HG03060 (cell line): ENCODE measurements around the gene FRMPD2.
A peak's percentile ranks its signal among the peaks of the same experiment; 100 is the strongest.
"Not testable (repeated sequence)": the region's sequence is repeated elsewhere in the genome, so short reads cannot be mapped to it uniquely, and the experiment has no call there.

Experiments used
- ATAC-seq: cut with Tn5 transposase; IDR thresholded peaks from one replicate; pipeline ENCODE4 v1.9.1; 2021; ENCODE audit warnings: low read depth, moderate number of reproducible peaks; ENCODE audit not compliant: unreplicated experiment

Gene FRMPD2

GRCh38 chr10:48235501-48235900, 39.0 kb downstream of the FRMPD2 start:
- no peak for ATAC-seq

GRCh38 chr10:48234787-48235186, 39.7 kb downstream of the FRMPD2 start:
- ATAC-seq: no peak

DNA sequence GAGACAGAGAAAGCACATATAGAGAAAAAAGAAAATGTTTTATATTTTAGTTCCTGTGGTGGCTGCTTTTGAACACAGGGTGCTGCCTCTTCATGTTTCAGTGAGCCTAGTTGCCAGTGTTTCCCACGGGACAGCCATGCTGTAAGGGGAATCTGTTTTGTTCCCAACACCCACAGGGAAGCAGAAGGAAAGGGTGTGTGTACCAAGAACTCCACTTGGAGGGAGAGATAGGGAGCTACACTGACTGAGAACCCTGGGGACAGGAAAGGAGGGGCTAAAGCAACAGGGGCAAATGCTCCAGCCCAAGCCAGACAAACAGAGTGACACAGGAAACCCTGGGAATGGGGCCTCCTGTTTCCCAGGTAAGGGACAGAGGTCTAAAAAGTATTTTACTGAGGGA, 40.2 kb downstream of the FRMPD2 start:
- no peak for ATAC-seq

DNA sequence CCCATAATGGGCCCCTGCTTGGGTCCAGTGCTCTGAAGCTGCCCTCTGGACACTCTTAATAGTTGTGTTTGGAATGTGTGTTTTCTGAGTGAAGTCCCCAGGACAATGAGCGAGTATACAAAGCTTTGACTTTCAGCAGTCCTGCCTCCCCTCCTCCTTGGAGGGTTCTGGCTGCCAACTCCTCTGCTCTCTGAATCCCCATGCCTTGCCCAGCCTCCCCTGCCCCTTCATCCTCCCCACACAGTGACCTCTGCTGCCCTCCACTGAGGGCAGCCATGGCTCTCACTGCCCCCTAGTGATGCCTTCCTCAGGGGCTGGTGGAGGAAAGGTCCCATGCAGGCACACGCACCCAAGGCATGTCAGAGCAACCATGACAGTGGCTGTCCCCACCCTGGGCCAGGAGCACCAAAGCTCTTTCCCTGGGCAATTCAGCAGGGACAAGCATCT, 40.9 kb downstream of the FRMPD2 start:
- no peak for ATAC-seq

DNA sequence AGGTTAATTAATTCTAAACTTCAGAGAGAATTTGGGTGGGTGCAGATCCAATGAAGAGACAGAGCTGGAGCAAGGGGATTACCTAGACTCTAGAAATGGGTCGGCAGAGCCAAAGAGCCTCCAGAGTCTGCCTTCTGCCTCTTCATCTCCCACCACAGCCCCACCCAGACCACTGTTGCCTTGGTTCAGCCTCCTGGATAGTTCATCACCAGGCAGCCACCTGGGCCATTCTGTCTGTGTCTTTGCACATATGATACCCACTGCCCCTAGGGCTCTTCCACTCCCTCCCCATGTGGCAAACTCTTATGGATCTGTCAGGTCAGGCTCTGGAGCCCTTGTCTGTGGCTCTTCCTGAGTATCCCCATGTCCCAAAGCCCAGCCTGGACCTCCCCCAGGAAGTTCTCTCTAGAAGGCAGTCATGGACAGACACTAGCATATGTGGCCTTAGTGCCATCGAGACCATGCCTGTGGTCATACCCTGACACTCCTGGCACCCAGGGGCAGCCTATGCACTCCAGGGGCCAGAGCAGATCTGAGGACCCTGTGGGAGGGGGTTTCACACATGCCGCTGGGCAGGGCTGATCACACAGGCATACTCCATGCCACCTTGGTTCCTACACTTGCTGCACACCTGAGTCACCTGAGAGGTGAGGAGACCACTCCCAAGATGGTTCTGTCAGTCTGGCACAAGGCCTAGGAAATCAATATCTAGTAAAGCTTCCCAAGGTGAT, 41.6 kb downstream of the FRMPD2 start:
- ATAC-seq: no peak

DNA sequence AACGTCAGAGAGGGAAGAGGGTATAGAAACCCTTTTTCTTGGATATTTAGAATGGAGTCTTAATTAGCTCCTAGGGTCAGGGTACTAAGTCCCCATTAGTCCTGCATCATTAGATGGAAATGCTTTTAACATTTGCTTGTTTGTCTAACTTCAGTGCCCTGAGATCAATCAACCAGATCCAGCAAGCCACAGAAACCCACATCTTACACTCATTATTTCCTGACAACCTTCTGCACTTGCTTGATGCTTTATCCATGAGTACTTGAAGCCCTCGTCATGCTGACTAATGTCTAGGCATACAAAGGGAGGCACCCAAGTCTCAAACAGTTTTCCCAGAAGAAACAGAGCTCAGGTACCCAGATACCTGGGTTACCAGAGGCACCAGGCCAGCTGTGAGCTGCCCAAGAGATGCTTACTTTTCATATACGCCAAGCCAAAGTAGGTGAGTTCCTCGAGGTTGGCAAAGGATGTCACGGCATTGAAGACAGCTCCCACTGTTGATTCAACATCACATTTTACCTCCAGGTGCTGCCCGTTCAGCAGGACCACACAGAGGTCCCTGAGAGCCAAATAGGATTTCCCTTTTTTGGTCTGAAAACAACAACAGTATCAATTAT, 42.7 kb downstream of the FRMPD2 start:
- peak; percentile 52 for ATAC-seq

GRCh38 chr10:48231178-48231577, 43.3 kb downstream of the FRMPD2 start:
- ATAC-seq: no peak

GRCh38 chr10:48227213-48227612, 47.3 kb downstream of the FRMPD2 start:
- ATAC-seq: no peak

DNA sequence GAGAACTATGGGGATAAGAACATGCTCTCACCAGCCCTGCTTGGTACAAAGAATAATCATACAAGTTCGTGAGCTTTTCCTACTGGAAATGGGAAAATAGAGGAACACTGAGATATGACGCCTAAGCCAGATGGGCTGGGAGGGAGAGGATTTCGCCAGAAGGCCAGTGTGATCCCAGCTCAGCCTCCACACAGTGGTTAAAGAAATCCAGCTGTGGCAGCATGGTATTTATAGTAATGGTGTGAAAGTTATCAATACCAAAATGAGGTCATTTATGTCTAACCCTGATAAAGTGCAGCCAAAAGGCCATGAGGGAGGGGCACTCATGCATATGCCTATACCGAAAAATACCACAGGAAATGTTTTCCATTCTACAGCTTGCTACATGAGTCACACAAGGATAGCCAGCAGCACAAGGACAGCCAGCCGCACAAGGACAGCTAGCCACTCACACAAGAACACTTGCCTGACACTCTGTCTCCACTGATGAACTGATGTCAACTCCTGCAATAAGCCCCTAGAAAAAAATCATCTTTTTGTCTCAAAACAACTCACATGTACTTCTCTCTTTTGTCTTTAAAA, 49.4 kb downstream of the FRMPD2 start:
- ATAC-seq: no peak

GRCh38 chr10:48224296-48224695, 50.2 kb downstream of the FRMPD2 start:
- ATAC-seq: no peak

- no peak for ATAC-seq
These were observed 52.7 kb downstream of the FRMPD2 start for GRCh38 chr10:48221814-48222213.

GRCh38 chr10:48221031-48221430, 53.5 kb downstream of the FRMPD2 start:
- not testable (repeated sequence) for ATAC-seq

GRCh38 chr10:48219194-48219593, 55.3 kb downstream of the FRMPD2 start:
- ATAC-seq: no peak

GRCh38 chr10:48216744-48217143, 57.8 kb downstream of the FRMPD2 start:
- no peak for ATAC-seq

GRCh38 chr10:48216204-48216505, 58.3 kb downstream of the FRMPD2 start:
- no peak for ATAC-seq

- no peak for ATAC-seq
These were observed 58.9 kb downstream of the FRMPD2 start for GRCh38 chr10:48215486-48216203.

DNA sequence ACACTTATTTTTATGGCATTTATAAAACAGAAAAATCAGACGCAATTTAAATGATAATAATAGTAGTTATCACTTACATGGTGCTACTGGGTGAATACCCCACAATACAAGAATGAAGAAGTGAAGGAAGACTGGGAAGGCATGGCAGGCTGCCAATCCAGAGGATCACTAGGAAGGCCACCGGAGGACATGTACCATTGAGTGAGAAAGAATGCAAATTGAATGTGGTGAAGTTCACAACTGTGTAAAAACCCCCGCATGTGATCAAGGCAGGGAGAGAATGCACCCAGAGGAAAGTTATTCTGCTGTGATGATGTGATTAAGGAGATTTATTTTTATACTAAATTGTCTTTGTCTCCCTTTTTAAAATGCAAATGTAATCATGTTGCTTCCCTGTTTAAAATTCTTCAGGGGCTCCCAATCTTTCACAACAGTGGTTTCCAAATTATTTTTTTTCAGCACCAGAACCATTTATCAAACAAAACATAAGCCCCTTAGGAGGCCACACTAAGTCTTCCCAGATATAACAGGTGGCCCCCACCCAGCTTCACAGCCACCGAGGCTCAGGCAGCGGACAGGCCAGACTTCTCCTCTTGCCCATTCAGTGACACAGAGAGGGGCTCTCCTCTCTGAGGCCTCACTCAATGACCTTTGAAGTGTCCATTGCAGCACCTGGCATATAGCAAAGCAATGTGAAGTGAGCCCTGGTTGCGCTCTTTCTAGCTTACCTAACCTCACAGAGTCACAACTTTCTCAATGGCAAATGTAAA, 59.6 kb downstream of the FRMPD2 start:
- no peak for ATAC-seq

DNA sequence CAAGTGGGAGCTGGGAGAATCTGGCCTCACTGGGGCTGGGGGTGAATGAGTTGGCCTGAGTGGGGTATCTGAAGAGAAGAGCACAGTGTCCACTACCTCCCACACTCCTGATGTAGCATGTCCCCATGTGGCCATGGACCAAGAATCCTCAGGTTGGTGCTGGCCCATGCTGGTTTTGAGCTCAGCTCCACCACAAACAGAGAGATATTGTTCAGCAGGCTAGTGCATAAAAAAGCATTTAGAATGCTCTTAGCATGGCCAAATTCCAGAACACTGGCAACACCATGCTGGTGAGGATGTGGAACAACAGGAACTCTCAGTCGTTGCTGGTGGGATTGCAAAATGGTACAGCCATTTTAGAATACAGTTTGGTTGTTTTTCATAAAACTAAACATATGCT, 61.4 kb downstream of the FRMPD2 start:
- no peak for ATAC-seq

DNA sequence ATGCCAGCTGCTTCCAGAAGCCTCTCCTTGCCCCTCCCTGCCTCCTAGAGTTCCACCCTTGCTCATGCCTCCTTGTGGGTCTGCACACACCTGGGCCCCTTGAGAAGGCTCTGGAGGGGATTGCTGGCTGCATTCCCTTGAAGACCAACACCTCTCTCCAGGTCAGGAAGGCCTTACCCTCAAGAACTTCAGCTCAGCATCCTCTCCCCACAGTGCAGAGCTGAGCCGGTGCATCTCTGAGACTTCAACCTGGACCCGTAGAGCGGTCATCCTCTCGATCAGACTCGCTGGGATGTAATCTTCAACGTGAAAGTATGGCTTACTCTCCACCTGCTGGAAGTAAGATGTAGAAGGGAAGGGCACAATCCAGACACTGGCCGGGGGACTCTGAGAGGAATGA, 62.7 kb downstream of the FRMPD2 start:
- no peak for ATAC-seq

DNA sequence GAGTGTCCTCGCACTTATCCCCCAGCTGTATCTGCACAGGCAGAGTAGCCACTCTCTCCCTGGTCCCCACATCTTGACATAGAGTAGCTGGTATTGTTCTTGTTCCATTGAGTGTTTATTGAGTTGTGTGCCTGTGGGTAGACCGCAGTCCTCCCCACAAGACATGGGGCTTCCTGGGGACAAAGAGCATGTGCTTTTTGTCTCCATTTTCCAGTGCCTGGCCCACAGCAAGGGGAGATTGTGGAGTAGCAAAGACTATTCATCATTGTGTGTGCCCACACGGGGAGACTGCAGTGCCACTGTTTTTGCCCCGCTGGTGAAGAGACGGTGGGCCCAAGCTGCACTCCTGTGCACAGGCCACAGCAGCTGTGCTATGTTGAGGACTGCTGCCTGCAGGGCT, 63.5 kb downstream of the FRMPD2 start:
- no peak for ATAC-seq

GRCh38 chr10:48210391-48210790, 64.1 kb downstream of the FRMPD2 start:
- no peak for ATAC-seq
